ENCODE results near the gene IFNAR2. TPM values are rescaled to one million over a fixed set of nuclear protein-coding genes. Genes with fewer than 3 reads are reported as not detected.
"Not testable (repeated sequence)": the region's sequence is repeated elsewhere in the genome, so short reads cannot be mapped to it uniquely, and the experiment has no call there.

IFNAR2 gene
- total RNA-seq, 3 donors from 2014 or later, result 10.4 to 16.5 (median 15.1) TPM

DNA sequence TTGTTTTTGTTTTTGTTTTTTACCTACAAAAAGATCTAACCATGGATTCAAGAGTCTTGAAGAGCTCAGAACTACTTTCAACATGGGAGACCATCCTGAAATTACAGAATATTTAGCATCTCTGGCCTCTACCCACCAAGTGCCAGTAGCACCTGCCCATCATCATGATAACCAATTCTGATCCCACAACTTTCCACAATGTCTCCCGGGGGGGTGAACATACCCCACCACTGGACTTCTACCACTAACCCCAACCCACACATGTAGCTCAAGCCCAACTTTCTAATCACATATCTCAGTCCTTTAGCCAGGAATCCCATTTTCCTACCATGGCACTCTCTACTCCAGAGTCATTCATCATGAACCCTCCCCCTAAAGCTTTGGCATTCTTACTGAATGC, 15.7 kb upstream of the IFNAR2 start:
- Histone ChIP-seq H3K36me3 (no peaks in the 10 kb centered on the region), H3K4me1 (no peaks in the 10 kb centered on the region), H3K4me3 (no peak overlapping the region), H3K27ac (no peak overlapping the region), H3K27me3 (no peaks in the 10 kb centered on the region), H3K9me3 (no peaks in the 10 kb centered on the region)
- intact Hi-C loops (cut with DNase I; ENCODE audit: low total_unique reads), result no loop called here
- TF ChIP-seq POLR2A (IDR thresholded peaks at IDR 0.05) (no peak), POLR2AphosphoS5 (IDR thresholded peaks at IDR 0.05) (no peak)
- TF ChIP-seq, protein P1, sequence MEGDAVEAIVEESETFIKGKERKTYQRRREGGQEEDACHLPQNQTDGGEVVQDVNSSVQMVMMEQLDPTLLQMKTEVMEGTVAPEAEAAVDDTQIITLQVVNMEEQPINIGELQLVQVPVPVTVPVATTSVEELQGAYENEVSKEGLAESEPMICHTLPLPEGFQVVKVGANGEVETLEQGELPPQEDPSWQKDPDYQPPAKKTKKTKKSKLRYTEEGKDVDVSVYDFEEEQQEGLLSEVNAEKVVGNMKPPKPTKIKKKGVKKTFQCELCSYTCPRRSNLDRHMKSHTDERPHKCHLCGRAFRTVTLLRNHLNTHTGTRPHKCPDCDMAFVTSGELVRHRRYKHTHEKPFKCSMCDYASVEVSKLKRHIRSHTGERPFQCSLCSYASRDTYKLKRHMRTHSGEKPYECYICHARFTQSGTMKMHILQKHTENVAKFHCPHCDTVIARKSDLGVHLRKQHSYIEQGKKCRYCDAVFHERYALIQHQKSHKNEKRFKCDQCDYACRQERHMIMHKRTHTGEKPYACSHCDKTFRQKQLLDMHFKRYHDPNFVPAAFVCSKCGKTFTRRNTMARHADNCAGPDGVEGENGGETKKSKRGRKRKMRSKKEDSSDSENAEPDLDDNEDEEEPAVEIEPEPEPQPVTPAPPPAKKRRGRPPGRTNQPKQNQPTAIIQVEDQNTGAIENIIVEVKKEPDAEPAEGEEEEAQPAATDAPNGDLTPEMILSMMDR (IDR thresholded peaks at IDR 0.05), result no peak
- no peak for DNase-seq (ENCODE audit: low spot score in 2 of 2)

DNA sequence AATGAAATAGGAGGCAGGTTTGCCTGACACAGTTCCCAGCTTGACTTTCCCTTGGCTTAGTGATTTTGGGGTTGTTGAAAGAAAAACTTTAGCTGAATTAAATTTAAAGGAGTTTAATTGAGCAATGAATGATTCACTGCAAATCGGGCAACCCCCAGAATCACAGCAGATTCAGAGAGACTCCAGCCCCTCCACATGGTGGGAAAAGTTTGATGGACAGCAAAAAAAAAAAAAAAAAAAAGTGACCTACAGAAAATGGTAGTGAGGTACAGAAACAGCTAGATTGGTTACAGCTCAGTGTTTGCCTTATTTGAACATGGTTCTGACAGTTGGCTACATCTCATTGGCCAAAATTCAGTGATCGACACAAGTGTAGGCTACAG, 12.6 kb upstream of the IFNAR2 start:
- H3K27ac ChIP-seq, result no peak overlapping the region
- intact Hi-C loops (cut with DNase I; ENCODE audit: low total_unique reads), result no loop called here
- no peaks in the 10 kb centered on the region for H3K36me3 ChIP-seq
- TF ChIP-seq POLR2A (IDR thresholded peaks at IDR 0.05) (no peak), POLR2AphosphoS5 (IDR thresholded peaks at IDR 0.05) (no peak)
- TF ChIP-seq, protein P1 (IDR thresholded peaks at IDR 0.05), result no peak
- H3K4me1 ChIP-seq, result no peaks in the 10 kb centered on the region
- no peak for DNase-seq (ENCODE audit: low spot score in 2 of 2)
- no peak overlapping the region for H3K4me3 ChIP-seq
- no peaks in the 10 kb centered on the region for H3K9me3 ChIP-seq
- no peaks in the 10 kb centered on the region for H3K27me3 ChIP-seq

DNA sequence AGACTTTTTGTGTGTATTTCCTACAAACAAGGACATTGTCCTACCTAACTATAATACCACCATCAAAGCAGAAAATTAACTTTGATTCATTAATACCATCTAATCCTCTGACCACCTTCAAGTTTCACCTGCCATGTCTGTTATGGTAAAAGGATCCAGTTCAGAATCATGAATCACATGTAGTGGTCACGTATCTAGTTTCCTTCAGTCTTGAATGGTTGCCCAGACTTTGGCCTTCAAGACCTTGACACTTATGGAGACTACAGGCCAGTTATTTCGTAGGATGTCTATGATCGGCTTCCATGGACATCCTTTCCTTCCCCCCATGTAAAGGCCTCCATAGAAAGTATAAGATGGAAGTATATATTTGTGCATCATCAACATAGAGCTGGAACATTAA, 10.4 kb upstream of the IFNAR2 start:
- H3K4me3 ChIP-seq, result no peak overlapping the region
- no peak for DNase-seq (ENCODE audit: low spot score in 2 of 2)
- TF ChIP-seq POLR2AphosphoS5 (IDR thresholded peaks at IDR 0.05), result no peak
- no peaks in the 10 kb centered on the region for H3K36me3 ChIP-seq
- H3K27me3 ChIP-seq, result no peaks in the 10 kb centered on the region
- H3K9me3 ChIP-seq, result no peaks in the 10 kb centered on the region
- intact Hi-C loops (cut with DNase I; ENCODE audit: low total_unique reads), result loop anchor here (2.0 kb wide), 1 partner anchor 20 kb away; no protein-coding TSS in a partner anchor
- no peak overlapping the region for H3K27ac ChIP-seq
- no peaks in the 10 kb centered on the region for H3K4me1 ChIP-seq

DNA sequence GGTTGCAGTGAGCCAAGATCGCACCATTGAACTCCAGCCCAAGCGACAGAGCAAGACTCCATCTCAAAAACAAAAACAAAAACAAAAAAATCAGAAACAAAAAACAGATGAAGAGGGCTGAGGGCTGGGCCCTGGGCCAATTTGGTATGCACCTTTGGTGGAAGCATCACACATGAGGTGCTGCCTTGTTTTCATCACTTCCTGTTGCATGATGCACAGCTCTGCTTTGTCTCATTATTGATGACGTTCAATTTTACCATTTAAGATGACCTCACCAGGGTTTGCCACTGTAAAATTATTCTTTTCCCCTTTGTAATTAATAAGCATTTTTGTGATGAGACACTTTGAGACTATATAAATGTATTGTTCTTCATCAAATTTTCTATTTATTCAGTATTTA, 9.8 kb upstream of the IFNAR2 start:
- DNase-seq (ENCODE audit: low spot score in 2 of 2), result no peak
- H3K36me3 ChIP-seq, result no peaks in the 10 kb centered on the region
- intact Hi-C loops (cut with DNase I; ENCODE audit: low total_unique reads), result loop anchor here (2.0 kb wide), 1 partner anchor 21 kb away; no protein-coding TSS in a partner anchor
- no peaks in the 10 kb centered on the region for H3K9me3 ChIP-seq
- no peak overlapping the region for H3K27ac ChIP-seq
- H3K4me3 ChIP-seq, result no peak overlapping the region
- no peaks in the 10 kb centered on the region for H3K27me3 ChIP-seq
- no peak for TF ChIP-seq POLR2A (IDR thresholded peaks at IDR 0.05)
- TF ChIP-seq POLR2AphosphoS5 (IDR thresholded peaks at IDR 0.05), result no peak
- TF ChIP-seq, protein P1 (IDR thresholded peaks at IDR 0.05), result no peak
- H3K4me1 ChIP-seq, result no peaks in the 10 kb centered on the region

DNA sequence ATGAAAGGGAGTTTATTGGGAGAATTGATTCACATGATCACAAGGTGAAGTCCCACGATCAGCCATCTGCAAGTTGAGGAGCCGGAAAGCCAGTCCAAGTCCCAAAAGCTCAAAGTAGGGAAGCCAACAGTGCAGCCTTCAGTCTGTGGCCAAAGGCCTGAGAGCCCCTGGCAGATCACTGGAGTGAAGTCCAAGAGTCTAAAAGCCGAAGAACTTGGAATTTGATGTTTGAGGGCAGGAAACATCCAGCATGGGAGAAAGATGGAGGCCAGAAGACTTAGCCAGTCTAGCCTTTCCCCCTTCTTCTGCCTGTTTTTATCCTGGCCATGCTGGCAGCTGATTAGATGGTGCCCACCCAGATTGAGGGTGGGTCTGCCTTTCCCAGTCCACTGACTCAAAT, 4.4 kb upstream of the IFNAR2 start:
- DNase-seq (ENCODE audit: low spot score in 2 of 2); intact Hi-C loops (cut with DNase I; ENCODE audit: low total_unique reads); H3K4me1 ChIP-seq; H3K27me3 ChIP-seq; H3K36me3 ChIP-seq; H3K4me3 ChIP-seq; H3K9me3 ChIP-seq; H3K27ac ChIP-seq: not testable (repeated sequence)

DNA sequence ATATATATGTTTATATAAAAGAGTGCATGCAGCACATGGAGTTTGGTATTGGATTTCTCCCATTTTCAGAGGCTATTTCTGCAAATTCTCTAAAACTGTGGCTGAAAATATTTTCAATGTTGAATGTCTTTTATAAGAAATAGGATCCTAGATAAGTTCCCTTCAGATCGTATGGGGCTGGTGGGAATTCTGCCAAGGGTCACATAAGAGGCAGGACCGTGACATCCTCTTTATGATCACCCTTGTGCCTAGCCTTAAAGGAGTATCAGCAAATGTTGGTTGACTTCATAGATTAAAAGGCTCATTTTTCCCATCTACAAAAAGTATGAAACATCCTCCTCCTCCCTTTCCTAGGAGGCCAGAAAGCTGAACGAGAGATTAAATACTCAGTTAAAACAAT, 1.3 kb upstream of the IFNAR2 start:
- no peaks in the 10 kb centered on the region for H3K36me3 ChIP-seq
- H3K27me3 ChIP-seq, result no peaks in the 10 kb centered on the region
- no peak overlapping the region for H3K27ac ChIP-seq
- intact Hi-C loops (cut with DNase I; ENCODE audit: low total_unique reads), result no loop called here
- H3K9me3 ChIP-seq, result no peaks in the 10 kb centered on the region
- TF ChIP-seq POLR2A (IDR thresholded peaks at IDR 0.05), result no peak
- TF ChIP-seq POLR2AphosphoS5 (IDR thresholded peaks at IDR 0.05), result no peak
- TF ChIP-seq, protein P1 (IDR thresholded peaks at IDR 0.05), result no peak
- H3K4me3 ChIP-seq, result no peak overlapping the region
- no peak for DNase-seq (ENCODE audit: low spot score in 2 of 2)
- H3K4me1 ChIP-seq, result peaks cover 0 to 6% of the 10 kb centered on the region in 2 donors

Data from breast epithelium (tissue), 4 donors.